Measurements from ENCODE around the gene GDF15.

Gene GDF15

GRCh38 chr19:18419699-18420460 lies 33.9 kb downstream of the GDF15 start:
- peak in 1 of 3 donors; percentile 42 for DNase-seq

GRCh38 chr19:18420930-18421329 lies 35.0 kb downstream of the GDF15 start:
- DNase-seq, result no peak

- no peak for DNase-seq
These were observed 35.5 kb downstream of the GDF15 start for GRCh38 chr19:18421371-18421959.

GRCh38 chr19:18422530-18423191 lies 36.7 kb downstream of the GDF15 start:
- no peak for DNase-seq

GRCh38 chr19:18423258-18424020 lies 37.5 kb downstream of the GDF15 start:
- no peak for DNase-seq

- DNase-seq, result no peak
These were observed 38.3 kb downstream of the GDF15 start for GRCh38 chr19:18424122-18424889.

- no peak for DNase-seq
These were observed 39.0 kb downstream of the GDF15 start for GRCh38 chr19:18424890-18425514.

GRCh38 chr19:18425515-18426415 lies 39.8 kb downstream of the GDF15 start:
- DNase-seq, result no peak

GRCh38 chr19:18426416-18426767 lies 40.4 kb downstream of the GDF15 start:
- no peak for DNase-seq

- no peak for DNase-seq
These were observed 41.3 kb downstream of the GDF15 start for GRCh38 chr19:18427080-18427742.

GRCh38 chr19:18427743-18428113 lies 41.8 kb downstream of the GDF15 start:
- no peak for DNase-seq

GRCh38 chr19:18428173-18428786 lies 42.3 kb downstream of the GDF15 start:
- DNase-seq, result no peak

DNA sequence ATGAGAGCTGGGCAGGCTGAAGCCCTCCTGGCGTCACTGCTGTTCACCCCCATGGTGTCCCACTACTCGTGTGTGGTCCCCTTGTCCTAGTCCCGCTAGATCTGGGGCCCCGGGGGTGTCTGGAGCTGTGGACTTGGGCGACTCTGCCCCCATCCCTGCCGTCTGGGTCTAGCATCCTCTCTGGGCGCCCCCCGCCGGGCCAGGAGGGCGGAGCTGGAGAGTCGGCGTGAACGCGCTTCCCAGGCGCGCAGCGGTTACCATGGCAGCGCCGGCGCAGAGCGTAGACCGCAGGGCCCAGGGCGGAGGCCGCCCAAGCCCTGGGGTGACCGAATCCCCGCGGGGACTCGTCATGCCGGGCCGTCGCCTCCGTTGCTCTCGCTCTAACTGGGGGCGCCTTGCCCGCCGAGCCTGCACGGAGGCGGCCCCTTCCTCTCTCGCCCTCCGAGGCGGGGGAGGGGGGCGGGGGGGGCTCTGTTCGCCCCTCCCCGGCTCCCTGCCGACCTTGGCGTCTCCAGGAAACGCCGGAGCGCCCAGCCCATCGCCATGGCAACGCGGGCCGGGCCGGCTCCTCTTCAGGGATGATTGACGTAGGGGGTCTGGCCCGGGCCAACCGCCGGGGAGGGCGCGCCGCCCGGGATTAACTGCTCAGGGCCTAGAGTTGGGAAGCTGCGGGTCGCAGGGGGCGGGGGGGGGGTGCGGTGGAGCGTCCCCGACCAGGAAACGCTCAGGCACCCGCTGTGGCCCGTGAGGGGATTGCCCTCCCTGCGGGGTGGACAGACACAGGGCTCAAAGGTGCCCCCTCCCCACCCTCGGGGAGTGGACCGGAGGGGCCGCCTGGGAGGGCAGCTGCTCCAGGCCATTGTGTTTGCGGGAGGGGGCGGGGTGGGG lies 43.1 kb downstream of the GDF15 start:
- DNase-seq, result peak; percentile 75 to 86 (median 78)

- no peak for DNase-seq
These were observed 43.9 kb downstream of the GDF15 start for GRCh38 chr19:18429717-18430416.

DNA sequence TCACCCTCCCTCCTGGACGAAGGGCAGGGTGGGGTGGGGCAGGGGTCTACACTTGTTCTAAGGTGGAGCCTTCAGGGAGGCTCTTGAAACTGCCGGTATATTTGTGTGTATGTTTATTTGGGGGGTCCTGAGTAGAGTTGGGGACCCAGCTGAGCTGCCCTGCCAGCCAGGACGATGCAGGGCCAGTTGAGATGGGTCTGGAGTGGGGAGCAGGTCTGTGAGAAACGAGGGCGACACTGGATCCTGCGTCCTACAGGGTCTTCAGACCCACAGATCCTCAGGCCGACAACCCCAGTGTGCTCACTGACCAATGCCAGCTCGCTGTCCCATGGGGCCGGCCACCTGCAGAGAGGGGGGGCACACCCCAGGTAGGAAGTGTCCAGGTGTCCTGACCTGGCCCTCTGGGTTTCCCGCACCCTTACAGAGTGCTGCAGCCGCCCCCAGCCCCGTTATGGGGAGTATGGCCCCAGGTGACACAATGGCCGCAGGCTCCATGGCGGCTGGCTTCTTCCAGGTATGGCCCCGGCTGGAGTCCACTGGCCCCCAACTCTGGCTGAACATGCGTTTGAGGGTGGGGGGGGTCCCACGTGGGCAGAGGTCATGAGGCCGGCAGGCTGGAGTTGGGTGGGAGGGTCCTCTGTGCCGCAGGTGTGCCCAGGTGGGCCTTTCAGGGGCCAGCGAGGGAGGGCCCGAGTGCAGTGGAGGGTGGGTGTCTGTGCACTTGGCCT lies 44.6 kb downstream of the GDF15 start:
- DNase-seq, result no peak

- no peak for DNase-seq
These were observed 45.6 kb downstream of the GDF15 start for GRCh38 chr19:18431351-18432197.
